ES-I3 (cell line): ENCODE results near the gene REG4.

Experiments used
- H3K36me3 ChIP-seq: 2 replicates; pipeline ENCODE4 v1.6.1; 2013; ENCODE audit warnings: mild to moderate bottlenecking, low read length, control low read depth, moderate library complexity; ENCODE audit not compliant: insufficient read depth
- H3K4me1 ChIP-seq: 2 replicates; pipeline ENCODE4 v1.6.1; 2013; ENCODE audit warnings: mild to moderate bottlenecking, control low read depth, low read length; ENCODE audit not compliant: insufficient read depth
- H3K9ac ChIP-seq: 2 replicates; pipeline ENCODE4 v1.6.1; 2013; ENCODE audit warnings: low read depth, mild to moderate bottlenecking, low read length, moderate library complexity
- H3K9me3 ChIP-seq: 2 replicates; pipeline ENCODE4 v1.6.1; 2013; ENCODE audit warnings: mild to moderate bottlenecking, low read length, moderate library complexity; ENCODE audit not compliant: control insufficient read depth, insufficient read depth

The REG4 gene

GRCh38 chr1:119758584-119758983 lies 52.7 kb downstream of the REG4 start:
- peaks cover 6% of the 10 kb centered on the region; the same call in 1 of the 2 replicates for H3K4me1 ChIP-seq
- no peak overlapping the region for H3K9ac ChIP-seq
- no peaks in the 10 kb centered on the region for H3K36me3 ChIP-seq
- no peaks in the 10 kb centered on the region for H3K9me3 ChIP-seq

- Histone ChIP-seq H3K9ac (no peak overlapping the region), H3K4me1 (peaks cover 2% of the 10 kb centered on the region; the same call in 1 of the 2 replicates), H3K9me3 (no peaks in the 10 kb centered on the region), H3K36me3 (no peaks in the 10 kb centered on the region)
Measured at GRCh38 chr1:119752592-119752991, 58.7 kb downstream of the REG4 start.

GRCh38 chr1:119748040-119748439 lies 63.2 kb downstream of the REG4 start:
- H3K4me1 ChIP-seq = peaks cover 4% of the 10 kb centered on the region
- H3K9ac ChIP-seq = no peak overlapping the region
- H3K36me3 ChIP-seq = no peaks in the 10 kb centered on the region
- H3K9me3 ChIP-seq = no peaks in the 10 kb centered on the region

- Histone ChIP-seq H3K4me1 (peaks cover 4% of the 10 kb centered on the region), H3K9ac (no peak overlapping the region), H3K9me3 (no peaks in the 10 kb centered on the region), H3K36me3 (0 out of 2 replicates have a peak, but pooled peaks cover under 1% of the 10 kb centered on the region)
Measured at GRCh38 chr1:119747451-119747850, 63.8 kb downstream of the REG4 start.

GRCh38 chr1:119745034-119745433 lies 66.2 kb downstream of the REG4 start:
- no peak overlapping the region for H3K9ac ChIP-seq
- H3K4me1 ChIP-seq = peaks cover 4% of the 10 kb centered on the region
- peaks cover 11% of the 10 kb centered on the region; the same call in 1 of the 2 replicates for H3K36me3 ChIP-seq
- H3K9me3 ChIP-seq = no peaks in the 10 kb centered on the region

- H3K9me3 ChIP-seq = no peaks in the 10 kb centered on the region
- peaks cover 16% of the 10 kb centered on the region; the same call in 1 of the 2 replicates for H3K36me3 ChIP-seq
- H3K4me1 ChIP-seq = peaks cover 4% of the 10 kb centered on the region
- H3K9ac ChIP-seq = no peak overlapping the region
Measured at GRCh38 chr1:119744598-119744942, 66.7 kb downstream of the REG4 start.
